Stomach smooth muscle (tissue), 2 donors: ENCODE results near the gene MMP28.

Experiments
- H3K27ac ChIP-seq: one replicate; pipeline ENCODE4 v1.7.0; 2013; ENCODE audit warnings: mild to moderate bottlenecking, low read length, inconsistent platforms
- H3K27me3 ChIP-seq, 2 donors: one replicate each; pipeline ENCODE4 v1.7.0; 2013; ENCODE audit warnings: low read length in 2 of 2; ENCODE audit not compliant: insufficient read depth in 2 of 2, control insufficient read depth in 1 of 2
- H3K36me3 ChIP-seq, 2 donors: one replicate each; pipeline ENCODE4 v1.7.0; 2013; ENCODE audit warnings: low read length in 2 of 2; ENCODE audit not compliant: control insufficient read depth in 2 of 2, insufficient read depth in 2 of 2
- H3K4me1 ChIP-seq: one replicate; pipeline ENCODE4 v1.7.0; 2013; ENCODE audit warnings: low read length; ENCODE audit not compliant: control insufficient read depth, insufficient read depth
- H3K4me3 ChIP-seq, 2 donors: one replicate each; pipeline ENCODE4 v1.7.0; 2013; ENCODE audit warnings: low read length in 2 of 2
- H3K9ac ChIP-seq, 2 donors: one replicate each; pipeline ENCODE4 v1.7.0; 2013; ENCODE audit warnings: low read length in 2 of 2, mild to moderate bottlenecking in 1 of 2
- H3K9me3 ChIP-seq, 2 donors: one replicate each; pipeline ENCODE4 v1.7.0; 2013; ENCODE audit warnings: low read length in 2 of 2; ENCODE audit not compliant: control insufficient read depth in 2 of 2
- donor health status: healthy.
- donor health status: Pancreatic carcinoma.

MMP28 gene

DNA sequence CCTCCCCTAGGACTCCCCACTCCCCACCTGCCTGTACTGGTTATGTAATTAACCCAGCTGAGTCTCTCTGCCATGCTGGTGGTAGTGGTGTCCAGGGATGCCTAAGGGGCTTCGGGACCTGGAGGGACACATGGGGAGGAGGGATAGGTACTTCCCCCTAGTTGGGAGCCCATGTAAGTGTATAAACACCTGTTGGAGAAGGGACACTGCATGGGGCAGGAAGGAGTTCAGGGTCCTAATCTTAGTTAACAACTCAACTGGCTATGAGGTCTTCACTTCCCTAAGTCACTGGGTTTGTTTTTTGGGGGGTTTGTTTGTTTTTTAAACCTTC is 62.7 kb downstream of the MMP28 start:
- Histone ChIP-seq H3K36me3 (no peaks in the 10 kb centered on the region), H3K9me3 (no peaks in the 10 kb centered on the region), H3K27ac (no peak overlapping the region), H3K4me3 (no peak overlapping the region), H3K9ac (no peak overlapping the region), H3K27me3 (no peaks in the 10 kb centered on the region), H3K4me1 (peaks cover 14% of the 10 kb centered on the region)

DNA sequence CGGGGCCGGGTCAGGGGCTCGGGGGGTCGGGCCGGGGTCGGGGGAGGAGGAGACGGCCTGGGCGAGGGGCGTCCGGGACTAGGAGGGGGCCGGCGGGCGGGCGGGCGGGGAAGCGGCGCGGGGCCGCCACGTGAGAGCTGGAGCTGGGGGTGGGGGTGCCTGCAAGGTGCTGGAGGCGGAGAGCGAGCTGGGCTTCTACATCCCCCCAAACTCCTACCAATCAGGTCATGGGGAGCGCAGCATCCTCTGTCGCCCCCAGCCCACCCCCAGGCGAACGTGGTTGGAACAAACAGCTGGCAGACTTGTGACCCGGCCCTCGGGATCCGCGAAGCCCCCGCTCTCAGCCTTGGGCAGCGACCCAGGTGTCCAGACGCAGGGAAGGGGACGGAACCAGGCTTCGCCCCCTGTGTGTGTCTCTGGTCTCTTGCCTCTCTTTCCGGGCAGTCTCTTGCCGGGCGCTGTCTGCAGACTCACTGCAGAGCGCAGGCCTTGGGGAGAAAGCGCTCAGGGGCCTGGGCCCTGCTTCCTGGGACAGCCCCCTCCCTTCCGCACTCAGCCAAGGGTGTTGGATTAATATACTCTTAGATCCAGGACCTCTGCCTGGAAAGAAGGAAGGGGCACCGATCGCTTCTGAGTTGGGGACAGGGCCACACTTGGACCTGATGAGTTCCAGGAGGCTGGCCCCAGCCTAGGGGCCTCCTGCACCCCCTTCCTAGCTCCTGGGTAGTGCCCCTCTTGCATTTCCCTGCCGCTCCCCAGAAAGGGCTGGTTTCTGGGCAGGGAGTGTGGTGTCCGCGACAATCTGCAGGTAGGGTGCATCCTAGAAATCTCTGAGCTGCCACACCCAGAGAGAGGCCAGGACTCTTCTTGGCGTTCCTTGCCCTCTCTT is 63.3 kb downstream of the MMP28 start:
- no peak overlapping the region for H3K9ac ChIP-seq

DNA sequence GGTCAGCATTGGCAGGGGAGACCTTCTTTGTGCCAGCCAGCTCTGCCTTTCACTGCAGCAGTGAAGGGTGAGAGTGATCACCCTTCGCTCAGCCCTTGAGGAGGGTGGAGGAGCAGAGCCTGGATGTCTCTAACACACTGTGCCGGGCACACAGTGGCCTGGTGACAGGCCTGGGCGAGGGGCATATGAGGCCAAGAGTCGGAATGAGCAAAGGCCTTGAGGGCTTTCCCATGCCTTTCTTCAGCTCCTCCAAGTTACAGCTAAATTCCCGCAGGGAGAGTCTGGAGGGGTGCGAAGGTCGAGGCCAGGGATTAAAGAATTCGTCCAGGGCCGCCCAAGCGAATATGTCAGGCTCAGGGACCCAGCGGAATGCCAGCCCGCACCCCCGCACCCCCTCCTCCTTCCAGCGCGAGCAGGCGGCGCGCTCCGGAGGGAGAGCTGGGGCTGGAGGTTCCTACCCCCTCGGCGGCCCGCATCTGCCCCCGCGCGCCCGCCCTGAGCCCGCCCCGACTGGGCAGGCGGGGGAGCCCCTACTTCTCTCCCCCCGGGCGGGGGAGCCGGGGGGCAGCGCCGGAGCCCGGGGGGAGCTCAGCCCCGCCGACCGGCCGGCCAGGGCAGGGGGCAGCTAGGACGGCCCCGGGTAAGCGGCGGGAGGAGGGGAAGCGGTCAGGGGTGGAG is 64.1 kb downstream of the MMP28 start, which contains the start of gene RASL10B:
TSS of gene RASL10B (plus strand) at position 401 of the 678 bp plus-strand sequence. CDS start 3,546 bp downstream, outside the sequence.
- Histone ChIP-seq H3K36me3 (no peaks in the 10 kb centered on the region), H3K27ac (no peak within 1 kb of the TSS), H3K9me3 (no peaks in the 10 kb centered on the region), H3K4me3 (peak within 1 kb of the TSS; percentile 71), H3K27me3 (no peaks in the 10 kb centered on the region), H3K4me1 (peaks cover 17% of the 10 kb centered on the region), H3K9ac (peak within 1 kb of the TSS; percentile 42 to 56)

More for the DNA sequence above, 63.3 kb downstream of the MMP28 start:
- Histone ChIP-seq H3K27ac (no peak overlapping the region), H3K27me3 (no peaks in the 10 kb centered on the region), H3K4me1 (peaks cover 14% of the 10 kb centered on the region), H3K36me3 (no peaks in the 10 kb centered on the region), H3K4me3 (peak overlapping the region; percentile 46 to 70), H3K9me3 (no peaks in the 10 kb centered on the region)

DNA sequence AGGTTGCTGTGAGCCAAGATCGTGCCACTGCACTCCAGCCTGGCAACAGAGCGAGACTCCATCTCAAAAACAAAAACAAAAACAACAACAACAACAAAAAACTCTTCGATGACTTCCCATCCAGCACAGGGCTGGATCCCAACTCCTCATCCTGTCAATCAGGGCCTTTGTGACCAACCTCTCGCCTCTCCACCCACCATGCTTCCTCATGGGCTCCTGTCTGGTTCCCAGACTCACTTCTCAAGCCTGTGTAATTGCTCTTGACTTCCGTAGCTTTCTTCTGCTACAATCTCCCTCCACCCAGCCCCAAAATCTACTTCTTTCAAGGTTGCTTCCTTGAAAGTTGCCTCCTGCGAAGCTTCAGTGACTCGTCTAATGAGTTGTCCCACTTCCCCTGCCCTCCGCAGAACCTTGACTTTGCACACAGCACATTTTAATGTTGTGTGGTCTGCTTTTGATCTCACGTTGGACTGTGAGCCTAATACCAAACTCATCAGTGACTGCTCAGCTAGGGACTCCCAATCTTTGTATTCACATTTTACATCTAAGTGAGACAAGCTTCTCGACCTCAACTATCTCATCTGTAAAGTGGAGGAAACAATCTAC is 64.9 kb downstream of the MMP28 start:
- no peaks in the 10 kb centered on the region for H3K27me3 ChIP-seq
- peaks cover 4 to 6% of the 10 kb centered on the region in 2 donors for H3K36me3 ChIP-seq
- H3K9me3 ChIP-seq = no peaks in the 10 kb centered on the region
- peak overlapping the region in 1 of 2 donors; percentile 13 for H3K9ac ChIP-seq
- H3K4me1 ChIP-seq = peaks cover 20% of the 10 kb centered on the region
- peak overlapping the region in 1 of 2 donors; percentile 71 for H3K4me3 ChIP-seq
- H3K27ac ChIP-seq = no peak overlapping the region

DNA sequence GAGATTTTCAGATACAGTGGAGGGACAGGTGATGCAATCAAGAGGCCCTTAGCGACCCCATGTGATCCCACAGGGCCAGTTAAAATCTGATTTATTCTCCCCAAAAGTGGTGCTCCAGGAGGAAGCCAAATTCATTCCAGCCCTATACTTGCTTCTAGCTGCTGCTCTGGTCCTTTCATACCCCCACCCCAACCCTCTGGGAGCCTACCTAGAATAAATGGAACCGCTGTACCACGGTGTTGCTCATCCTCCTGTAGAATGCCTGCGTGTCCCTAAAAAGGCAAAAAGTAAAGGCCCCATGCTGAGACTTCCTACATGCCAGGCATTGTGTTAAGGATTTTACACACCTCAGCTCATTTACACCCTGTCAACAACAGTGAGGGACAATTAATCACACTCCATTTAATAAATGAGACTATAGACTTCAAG is 66.0 kb downstream of the MMP28 start:
- peaks cover 20% of the 10 kb centered on the region for H3K4me1 ChIP-seq
- H3K27ac ChIP-seq = no peak overlapping the region
- no peak overlapping the region for H3K9ac ChIP-seq
- H3K9me3 ChIP-seq = no peaks in the 10 kb centered on the region
- H3K27me3 ChIP-seq = no peaks in the 10 kb centered on the region
- peaks cover 15 to 16% of the 10 kb centered on the region in 2 donors for H3K36me3 ChIP-seq
- H3K4me3 ChIP-seq = no peak overlapping the region

DNA sequence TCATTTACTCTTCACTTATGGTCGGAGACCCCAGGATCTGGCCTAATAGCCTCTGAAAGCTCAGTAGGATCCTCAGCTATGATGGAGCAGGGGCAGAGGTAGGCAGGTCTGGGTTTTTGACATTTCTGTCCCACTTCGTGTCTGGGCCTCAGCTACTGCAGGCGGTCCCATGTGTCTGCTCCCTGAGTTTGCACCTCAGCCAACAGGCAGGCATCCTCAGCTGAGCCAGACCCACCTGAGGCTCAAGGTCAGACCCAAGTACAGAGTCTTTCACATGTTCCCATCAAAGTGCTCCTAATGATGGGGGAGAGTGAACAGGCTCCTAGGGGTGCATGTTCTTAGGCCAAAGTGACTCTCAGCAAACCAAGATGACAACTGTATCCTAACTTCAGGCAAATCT is 66.9 kb downstream of the MMP28 start:
- Histone ChIP-seq H3K4me1 (peaks cover 20% of the 10 kb centered on the region), H3K27ac (no peak overlapping the region), H3K9me3 (no peaks in the 10 kb centered on the region), H3K36me3 (peaks cover 18 to 24% of the 10 kb centered on the region in 2 donors), H3K27me3 (no peaks in the 10 kb centered on the region), H3K9ac (no peak overlapping the region), H3K4me3 (no peak overlapping the region)

DNA sequence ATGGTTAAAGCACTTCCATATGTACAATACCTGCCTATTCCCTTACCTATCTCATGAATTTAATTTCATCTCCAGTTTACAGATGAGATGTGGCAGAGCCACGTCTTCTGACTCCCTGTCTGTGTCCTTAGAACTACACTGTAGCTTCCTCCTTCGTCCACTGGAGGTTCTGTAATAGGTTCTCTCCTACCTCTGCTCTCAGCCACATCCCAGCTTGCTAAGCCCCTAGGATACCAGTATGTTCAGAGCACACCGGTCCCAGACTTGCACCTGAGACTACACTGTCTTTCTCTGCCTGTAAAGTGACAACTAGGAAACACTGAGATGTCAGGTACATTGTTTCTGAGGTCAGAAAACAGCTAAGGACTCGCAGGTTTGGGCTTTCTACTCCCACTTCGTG is 67.8 kb downstream of the MMP28 start:
- H3K4me1 ChIP-seq = peaks cover 18% of the 10 kb centered on the region
- H3K27ac ChIP-seq = no peak overlapping the region

DNA sequence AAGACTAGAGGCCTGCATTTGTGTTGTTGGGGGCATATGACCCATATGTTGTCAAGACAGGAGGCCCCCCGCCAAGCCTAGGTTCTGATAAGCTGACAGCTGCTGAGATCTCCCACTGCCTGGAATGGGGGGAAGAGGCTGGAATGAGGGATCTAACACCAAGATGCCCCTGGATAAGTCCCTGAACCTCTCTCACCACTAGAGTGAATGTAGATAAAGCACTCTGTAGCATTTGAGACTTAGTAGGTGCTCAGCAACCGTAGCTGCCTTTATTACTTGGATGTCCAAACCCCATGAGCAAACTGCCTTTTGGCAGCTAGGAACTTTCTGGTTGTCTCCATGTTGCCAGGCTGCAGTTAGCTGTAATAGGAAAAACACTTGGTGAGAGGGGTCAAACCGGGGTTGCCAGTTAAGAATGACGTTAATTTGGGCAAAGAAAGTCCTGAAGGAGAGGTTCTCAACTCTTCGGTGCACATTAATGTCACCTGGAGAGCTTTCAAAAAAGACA is 68.4 kb downstream of the MMP28 start:
- H3K36me3 ChIP-seq = peaks cover 22 to 31% of the 10 kb centered on the region in 2 donors
- H3K27me3 ChIP-seq = no peaks in the 10 kb centered on the region
- H3K27ac ChIP-seq = no peak overlapping the region
- no peaks in the 10 kb centered on the region for H3K9me3 ChIP-seq
- H3K9ac ChIP-seq = no peak overlapping the region
- no peak overlapping the region for H3K4me3 ChIP-seq
- H3K4me1 ChIP-seq = peaks cover 12% of the 10 kb centered on the region

More for the DNA sequence above, 67.8 kb downstream of the MMP28 start:
- H3K27me3 ChIP-seq = no peaks in the 10 kb centered on the region
- no peak overlapping the region for H3K9ac ChIP-seq
- no peaks in the 10 kb centered on the region for H3K9me3 ChIP-seq
- no peak overlapping the region for H3K4me3 ChIP-seq
- H3K36me3 ChIP-seq = peaks cover 22 to 31% of the 10 kb centered on the region in 2 donors

DNA sequence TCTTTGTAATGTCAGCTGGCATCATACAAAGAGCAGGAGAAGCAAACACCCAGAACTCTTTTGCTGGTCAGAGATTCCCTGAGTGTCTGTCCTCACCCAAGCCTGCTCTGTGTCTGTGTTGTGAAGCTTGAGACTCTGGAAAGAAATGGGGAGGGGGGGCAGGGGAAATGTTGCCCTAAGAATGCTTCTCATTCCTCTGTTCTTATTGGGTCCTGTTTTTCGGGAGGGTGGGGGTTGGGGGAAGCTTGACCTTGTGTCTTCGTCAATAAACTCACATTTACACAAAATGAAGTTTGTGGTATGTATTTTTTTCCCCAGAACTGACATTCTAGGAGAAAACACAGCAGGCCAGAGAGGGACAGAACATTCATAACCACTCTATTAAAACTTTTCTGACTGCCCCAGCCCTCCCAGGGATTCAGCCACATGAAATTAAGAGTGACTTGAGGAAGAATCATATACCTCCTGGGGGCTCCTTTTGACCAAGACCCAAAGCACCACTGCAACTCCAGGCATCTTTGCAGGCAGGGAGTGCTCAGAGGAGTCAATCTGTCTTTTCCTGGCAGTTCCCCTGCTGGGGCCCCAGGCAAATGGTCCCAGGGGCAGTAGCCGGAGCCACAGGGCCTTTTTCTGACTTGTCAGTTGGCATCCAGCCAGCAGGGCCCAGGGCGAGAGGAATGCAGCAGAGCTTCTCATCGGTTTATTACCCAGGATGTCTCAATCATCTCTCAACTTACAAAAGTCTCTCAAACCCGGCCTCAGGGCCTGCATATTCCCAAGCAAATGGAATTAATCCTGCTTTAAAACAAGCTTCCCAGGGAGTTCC is 69.1 kb downstream of the MMP28 start:
- no peak overlapping the region for H3K27ac ChIP-seq
- peaks cover 11% of the 10 kb centered on the region for H3K4me1 ChIP-seq
- no peak overlapping the region for H3K4me3 ChIP-seq
- H3K27me3 ChIP-seq = no peaks in the 10 kb centered on the region
- no peak overlapping the region for H3K9ac ChIP-seq
- no peaks in the 10 kb centered on the region for H3K9me3 ChIP-seq
- H3K36me3 ChIP-seq = peaks cover 22 to 31% of the 10 kb centered on the region in 2 donors

DNA sequence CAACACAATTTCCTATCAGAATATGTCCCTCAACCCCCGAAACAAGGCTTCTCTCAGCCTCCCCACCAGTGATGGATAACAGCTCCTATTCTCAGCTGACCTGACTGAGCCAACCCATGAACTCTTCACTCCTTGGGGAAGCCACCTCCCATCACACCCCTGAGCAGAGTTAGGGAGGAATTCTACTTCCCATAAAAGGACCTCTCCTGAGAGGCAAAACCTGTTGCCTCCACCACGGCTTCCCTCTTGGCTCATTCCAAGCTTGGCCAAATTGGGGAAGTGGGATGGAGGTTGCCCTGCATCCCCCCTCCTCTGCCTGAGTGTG is 69.7 kb downstream of the MMP28 start:
- Histone ChIP-seq H3K27ac (no peak overlapping the region), H3K27me3 (no peaks in the 10 kb centered on the region), H3K9ac (no peak overlapping the region), H3K4me3 (no peak overlapping the region), H3K36me3 (peaks cover 22 to 31% of the 10 kb centered on the region in 2 donors), H3K4me1 (peaks cover 5% of the 10 kb centered on the region), H3K9me3 (no peaks in the 10 kb centered on the region)
